HEK293T (cell line): ENCODE measurements around the gene SFPQ.

Source experiments
- CTCF ChIA-PET: fragments of 350-600 bp; formaldehyde crosslinking; extraction: SDS; loops from one replicate; lab custom pipeline; 2021; ENCODE audit warnings: antibody characterized with exemption, inconsistent platforms; lab: Yijun Ruan, JAX
- POLR2A ChIA-PET: fragments of 350-600 bp; formaldehyde crosslinking; extraction: SDS; loops from one replicate; lab custom pipeline; 2020; ENCODE audit warnings: antibody characterized with exemption, inconsistent platforms; lab: Yijun Ruan, JAX
- DNase-seq: peaks from one replicate; pipeline ENCODE4 v3.0.0; 2012; ENCODE audit warnings: mixed read lengths; ENCODE audit errors: extremely low spot score
- ARNT ChIP-seq: fragments of 450-650 bp; IDR thresholded peaks from 2 replicates; pipeline ENCODE4 v1.6.1; 2017; ENCODE audit warnings: mild to moderate bottlenecking
- BHLHE40 ChIP-seq: fragments of 450-650 bp; IDR thresholded peaks from 2 replicates; pipeline ENCODE4 v1.6.1; 2016; ENCODE audit warnings: mild to moderate bottlenecking, moderate library complexity, borderline replicate concordance
- CTBP1 ChIP-seq: fragments of 450-650 bp; IDR thresholded peaks from 2 replicates; pipeline ENCODE4 v1.6.1; 2016; ENCODE audit warnings: borderline replicate concordance
- ELF4 ChIP-seq: fragments of 450-650 bp; IDR thresholded peaks from 2 replicates; pipeline ENCODE4 v1.6.1; 2017; ENCODE audit warnings: antibody characterized with exemption
- FOXA1 ChIP-seq: fragments of 450-650 bp; IDR thresholded peaks from 2 replicates; pipeline ENCODE4 v1.6.1; 2016; ENCODE audit warnings: mild to moderate bottlenecking
- FOXK2 ChIP-seq: fragments of 450-650 bp; IDR thresholded peaks from 2 replicates; pipeline ENCODE4 v1.6.1; 2016; ENCODE audit warnings: mild to moderate bottlenecking
- FOXM1 ChIP-seq: fragments of 450-650 bp; IDR thresholded peaks from 2 replicates; pipeline ENCODE4 v1.6.1; 2017; ENCODE audit warnings: mild to moderate bottlenecking, borderline replicate concordance
- HDGF ChIP-seq: fragments of 450-650 bp; IDR thresholded peaks from 2 replicates; pipeline ENCODE4 v1.6.1; 2017; ENCODE audit warnings: antibody characterized with exemption, borderline replicate concordance
- L3MBTL2 ChIP-seq: fragments of 450-650 bp; conservative IDR thresholded peaks from 2 replicates; pipeline ENCODE4 v1.6.1; 2016; ENCODE audit warnings: mild to moderate bottlenecking
- LEF1 ChIP-seq: fragments of 450-650 bp; IDR thresholded peaks from 2 replicates; pipeline ENCODE4 v1.6.1; 2017; ENCODE audit warnings: mild to moderate bottlenecking, borderline replicate concordance
- NFRKB ChIP-seq: fragments of 450-650 bp; IDR thresholded peaks from 2 replicates; pipeline ENCODE4 v1.6.1; 2016; ENCODE audit warnings: mild to moderate bottlenecking, moderate library complexity
- SP1 ChIP-seq: fragments of 450-650 bp; IDR thresholded peaks from 2 replicates; pipeline ENCODE4 v1.6.1; 2017
- SUZ12 ChIP-seq: fragments of 450-650 bp; IDR thresholded peaks from 2 replicates; pipeline ENCODE4 v1.6.1; 2016; ENCODE audit warnings: mild to moderate bottlenecking
- TARDBP ChIP-seq: fragments of 450-650 bp; IDR thresholded peaks from 2 replicates; pipeline ENCODE4 v1.6.1; 2016
- ZNF384 ChIP-seq: fragments of 450-650 bp; IDR thresholded peaks from 2 replicates; pipeline ENCODE4 v1.6.1; 2016
- TF ChIP-seq, protein P1 (sequence below): fragments of 450-650 bp; IDR thresholded peaks from 2 replicates; pipeline ENCODE4 v1.6.1; 2016

The SFPQ gene

DNA sequence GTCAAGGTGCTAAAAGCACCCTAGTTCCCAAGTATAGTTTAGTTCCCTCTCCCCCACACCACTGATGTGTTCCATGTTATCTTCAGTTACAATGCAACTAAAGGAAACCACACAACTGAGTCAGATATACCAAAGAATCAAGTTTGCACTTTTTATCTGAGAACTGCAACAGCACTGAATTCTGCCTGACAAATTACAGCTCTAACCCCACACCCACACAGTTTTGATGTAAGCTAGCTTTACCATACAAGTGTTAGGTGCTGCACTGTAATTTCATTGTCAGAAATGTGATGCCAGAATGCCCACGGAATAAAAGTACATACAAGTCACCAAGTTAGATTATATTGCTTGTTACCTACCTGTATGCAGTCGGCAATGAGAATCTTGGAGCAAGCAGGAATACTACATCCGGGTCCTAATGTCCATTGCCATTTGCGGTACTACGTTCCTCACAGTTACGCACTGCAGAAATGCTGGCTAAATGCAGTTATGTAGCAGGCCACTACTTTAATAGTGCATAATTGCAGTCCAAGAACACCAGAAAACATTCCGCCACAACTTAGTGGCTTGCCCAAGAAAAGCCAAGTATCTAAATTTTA is 12.1 kb downstream of the SFPQ start:
- TF ChIP-seq, protein P1, sequence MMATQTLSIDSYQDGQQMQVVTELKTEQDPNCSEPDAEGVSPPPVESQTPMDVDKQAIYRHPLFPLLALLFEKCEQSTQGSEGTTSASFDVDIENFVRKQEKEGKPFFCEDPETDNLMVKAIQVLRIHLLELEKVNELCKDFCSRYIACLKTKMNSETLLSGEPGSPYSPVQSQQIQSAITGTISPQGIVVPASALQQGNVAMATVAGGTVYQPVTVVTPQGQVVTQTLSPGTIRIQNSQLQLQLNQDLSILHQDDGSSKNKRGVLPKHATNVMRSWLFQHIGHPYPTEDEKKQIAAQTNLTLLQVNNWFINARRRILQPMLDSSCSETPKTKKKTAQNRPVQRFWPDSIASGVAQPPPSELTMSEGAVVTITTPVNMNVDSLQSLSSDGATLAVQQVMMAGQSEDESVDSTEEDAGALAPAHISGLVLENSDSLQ = no peak
- no peak for TF ChIP-seq HDGF
- TF ChIP-seq ARNT = no peak
- no peak for TF ChIP-seq CTBP1
- TF ChIP-seq FOXK2 = no peak
- no peak for TF ChIP-seq ZNF384
- no peak for TF ChIP-seq NFRKB
- TF ChIP-seq TARDBP = no peak
- POLR2A ChIA-PET = no interaction called here

DNA sequence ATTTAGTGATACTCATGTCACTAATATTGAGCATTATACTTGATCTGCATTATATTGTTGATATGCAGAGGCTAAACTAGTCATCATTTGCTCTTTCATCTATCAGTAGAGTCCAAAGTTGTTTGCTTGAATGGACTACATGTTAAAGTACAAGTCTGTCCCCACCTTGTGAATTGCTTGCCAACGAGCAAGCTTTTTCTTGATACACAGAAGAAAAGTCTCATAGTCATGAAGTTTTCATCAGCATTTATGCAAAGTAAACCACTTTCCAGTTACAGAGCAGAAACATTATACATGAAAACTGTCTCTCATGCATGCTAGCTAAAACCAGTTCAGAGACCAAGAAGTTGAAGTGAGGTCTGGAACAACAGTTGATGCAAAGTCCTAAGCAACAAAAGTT is 13.0 kb downstream of the SFPQ start:
- ChIA-PET CTCF (interaction anchor here (1.4 kb wide), 1 partner anchor 271 kb away, joined by 3 read pairs; no protein-coding TSS in a partner anchor), POLR2A (no interaction called here)
- no peak for DNase-seq
- TF ChIP-seq FOXA1 (no peak), FOXK2 (no peak), ZNF384 (no peak), ARNT (no peak), FOXM1 (no peak), TARDBP (no peak), SUZ12 (no peak), LEF1 (no peak), HDGF (no peak), ELF4 (no peak), BHLHE40 (no peak), L3MBTL2 (no peak), SP1 (no peak), NFRKB (no peak), CTBP1 (no peak)
- TF ChIP-seq, protein P1 = no peak

More for the DNA sequence above, 12.1 kb downstream of the SFPQ start:
- CTCF ChIA-PET = no interaction called here
- no peak for DNase-seq

DNA sequence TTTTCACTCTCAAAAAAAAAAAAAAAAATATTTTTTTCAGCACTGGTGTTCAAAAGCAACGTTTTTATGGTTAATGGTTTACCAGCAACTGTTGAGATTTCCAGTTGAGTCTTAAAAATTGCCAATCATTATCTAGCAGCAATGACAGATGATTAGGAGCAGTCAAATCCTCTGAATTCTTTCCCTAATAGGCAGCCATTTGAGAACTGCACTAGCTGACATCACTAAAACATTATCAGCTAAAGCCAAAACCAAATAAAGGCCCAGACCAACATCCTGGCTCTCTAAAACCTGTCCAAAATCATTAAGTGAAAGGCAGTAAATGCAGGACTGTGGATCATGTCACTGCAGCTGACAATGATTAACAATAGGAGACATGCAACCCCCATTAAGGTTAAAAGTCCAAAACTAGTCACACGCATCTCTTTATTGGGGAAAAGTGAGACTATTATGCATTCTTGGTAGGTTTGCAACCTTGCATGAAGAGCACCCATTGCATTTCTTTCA is 14.0 kb downstream of the SFPQ start:
- no peak for DNase-seq
- POLR2A ChIA-PET = no interaction called here

DNA sequence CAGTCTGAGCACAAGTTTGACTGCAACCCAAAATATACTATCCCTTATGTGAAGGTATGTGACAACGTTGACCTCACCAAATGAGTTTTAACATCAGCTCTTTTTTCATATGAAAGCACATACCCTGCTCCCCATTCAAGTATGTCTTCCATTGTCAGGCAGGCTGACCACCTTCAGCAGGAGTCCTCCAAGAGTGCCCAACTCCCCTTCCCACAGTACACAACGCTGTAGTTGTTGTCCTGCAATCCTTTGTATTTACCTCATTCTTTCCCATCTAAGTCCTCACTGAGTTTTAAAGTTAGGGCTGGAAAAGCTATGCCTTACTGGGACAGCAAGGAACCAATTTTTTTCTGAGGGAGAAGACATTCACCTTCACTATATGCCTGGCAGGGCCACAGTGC is 14.7 kb downstream of the SFPQ start:
- TF ChIP-seq NFRKB (no peak), ZNF384 (no peak), L3MBTL2 (no peak), LEF1 (no peak), ARNT (no peak), FOXA1 (no peak), HDGF (no peak), TARDBP (no peak), SP1 (no peak), ELF4 (no peak), FOXM1 (no peak), FOXK2 (no peak), CTBP1 (no peak)
- TF ChIP-seq, protein P1 = no peak
- ChIA-PET POLR2A (interaction anchor here (0.6 kb wide), 1 partner anchor 12 kb away, joined by 3 read pairs; no protein-coding TSS in a partner anchor), CTCF (no interaction called here)
- DNase-seq = no peak

More for the DNA sequence above, 14.0 kb downstream of the SFPQ start:
- TF ChIP-seq, protein P1 = no peak
- TF ChIP-seq NFRKB (no peak), FOXA1 (no peak), LEF1 (no peak), TARDBP (no peak), L3MBTL2 (no peak), BHLHE40 (no peak), ARNT (no peak), HDGF (no peak), CTBP1 (no peak), FOXK2 (no peak), SUZ12 (no peak), ELF4 (no peak), ZNF384 (no peak)
- CTCF ChIA-PET = interaction anchor here (1.4 kb wide), 1 partner anchor 272 kb away, joined by 3 read pairs; no protein-coding TSS in a partner anchor

DNA sequence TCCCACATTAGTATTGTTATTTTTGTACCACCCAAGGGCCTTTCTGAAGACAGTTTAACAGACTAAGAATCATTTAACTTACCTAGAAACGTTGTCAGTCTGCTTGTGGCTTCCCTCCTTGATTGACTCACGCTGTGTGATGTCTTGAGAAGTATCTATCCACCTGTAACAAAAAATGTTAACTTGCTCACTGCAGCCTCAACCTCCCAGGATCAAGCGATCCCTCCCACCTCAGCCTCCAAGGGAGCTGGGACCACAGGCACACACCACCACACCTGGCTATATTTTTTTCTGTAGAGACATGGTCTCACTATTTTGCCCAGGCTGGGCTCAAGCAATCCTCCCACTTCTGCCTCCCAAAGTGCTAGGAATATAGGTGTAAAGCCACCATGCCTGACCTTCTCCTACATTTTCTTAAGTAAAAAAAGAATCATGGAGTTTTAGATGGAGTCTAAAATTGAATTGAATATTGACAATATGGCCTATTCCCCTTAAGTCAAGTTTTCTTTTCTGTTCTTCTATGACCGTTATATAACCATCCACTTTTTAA is 15.6 kb downstream of the SFPQ start:
- no peak for DNase-seq
- POLR2A ChIA-PET = no interaction called here
- CTCF ChIA-PET = no interaction called here
- TF ChIP-seq HDGF (no peak), SUZ12 (no peak), TARDBP (no peak), SP1 (no peak), LEF1 (no peak), FOXK2 (no peak), L3MBTL2 (no peak), ELF4 (no peak), ZNF384 (no peak), NFRKB (no peak), CTBP1 (no peak), FOXA1 (no peak), BHLHE40 (no peak), FOXM1 (no peak), ARNT (no peak)
- TF ChIP-seq, protein P1 = no peak
